Neural cell (in vitro differentiated cells): Measurements from ENCODE around the gene PHLPP1.

Experiments used
- EP300 ChIP-seq: fragments of 450-650 bp; conservative IDR thresholded peaks from 2 replicates; pipeline ENCODE4 v1.6.1; 2014; ENCODE audit warnings: antibody characterized with exemption, mild to moderate bottlenecking, moderate library complexity; ENCODE audit not compliant: poor library complexity, severe bottlenecking
- EZH2 ChIP-seq: fragments of 200-600, 300-800 bp; shearing (Covaris generic), sonication (generic); IDR thresholded peaks from 2 replicates; pipeline ENCODE4 v1.6.1; 2014; ENCODE audit warnings: antibody characterized with exemption, low read length, borderline replicate concordance, mild to moderate bottlenecking; ENCODE audit not compliant: insufficient read depth, poor library complexity, severe bottlenecking
- MXI1 ChIP-seq: fragments of 450-650 bp; conservative IDR thresholded peaks from 2 replicates; pipeline ENCODE4 v1.6.1; 2014; ENCODE audit warnings: antibody characterized with exemption, mild to moderate bottlenecking; ENCODE audit not compliant: poor library complexity, severe bottlenecking
- SMC3 ChIP-seq: fragments of 450-650 bp; conservative IDR thresholded peaks from 2 replicates; pipeline ENCODE4 v1.6.1; 2014; ENCODE audit warnings: antibody characterized with exemption, mild to moderate bottlenecking, moderate library complexity; ENCODE audit not compliant: poor library complexity
- TF ChIP-seq, protein P1 (sequence below): fragments of 450-650 bp; IDR thresholded peaks from 2 replicates; pipeline ENCODE4 v1.5.1; 2014; ENCODE audit warnings: antibody characterized with exemption, mild to moderate bottlenecking, moderate library complexity; ENCODE audit not compliant: poor library complexity, severe bottlenecking
- TF ChIP-seq, protein P2 (sequence below): IDR thresholded peaks from 2 replicates; pipeline ENCODE4 v1.6.1; 2012; ENCODE audit warnings: borderline replicate concordance

GRCh38 chr18:62997076-62997475, 281.7 kb downstream of the PHLPP1 start:
- TF ChIP-seq, protein P1, sequence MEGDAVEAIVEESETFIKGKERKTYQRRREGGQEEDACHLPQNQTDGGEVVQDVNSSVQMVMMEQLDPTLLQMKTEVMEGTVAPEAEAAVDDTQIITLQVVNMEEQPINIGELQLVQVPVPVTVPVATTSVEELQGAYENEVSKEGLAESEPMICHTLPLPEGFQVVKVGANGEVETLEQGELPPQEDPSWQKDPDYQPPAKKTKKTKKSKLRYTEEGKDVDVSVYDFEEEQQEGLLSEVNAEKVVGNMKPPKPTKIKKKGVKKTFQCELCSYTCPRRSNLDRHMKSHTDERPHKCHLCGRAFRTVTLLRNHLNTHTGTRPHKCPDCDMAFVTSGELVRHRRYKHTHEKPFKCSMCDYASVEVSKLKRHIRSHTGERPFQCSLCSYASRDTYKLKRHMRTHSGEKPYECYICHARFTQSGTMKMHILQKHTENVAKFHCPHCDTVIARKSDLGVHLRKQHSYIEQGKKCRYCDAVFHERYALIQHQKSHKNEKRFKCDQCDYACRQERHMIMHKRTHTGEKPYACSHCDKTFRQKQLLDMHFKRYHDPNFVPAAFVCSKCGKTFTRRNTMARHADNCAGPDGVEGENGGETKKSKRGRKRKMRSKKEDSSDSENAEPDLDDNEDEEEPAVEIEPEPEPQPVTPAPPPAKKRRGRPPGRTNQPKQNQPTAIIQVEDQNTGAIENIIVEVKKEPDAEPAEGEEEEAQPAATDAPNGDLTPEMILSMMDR = no peak
- no peak for TF ChIP-seq EP300
- TF ChIP-seq, protein P2, sequence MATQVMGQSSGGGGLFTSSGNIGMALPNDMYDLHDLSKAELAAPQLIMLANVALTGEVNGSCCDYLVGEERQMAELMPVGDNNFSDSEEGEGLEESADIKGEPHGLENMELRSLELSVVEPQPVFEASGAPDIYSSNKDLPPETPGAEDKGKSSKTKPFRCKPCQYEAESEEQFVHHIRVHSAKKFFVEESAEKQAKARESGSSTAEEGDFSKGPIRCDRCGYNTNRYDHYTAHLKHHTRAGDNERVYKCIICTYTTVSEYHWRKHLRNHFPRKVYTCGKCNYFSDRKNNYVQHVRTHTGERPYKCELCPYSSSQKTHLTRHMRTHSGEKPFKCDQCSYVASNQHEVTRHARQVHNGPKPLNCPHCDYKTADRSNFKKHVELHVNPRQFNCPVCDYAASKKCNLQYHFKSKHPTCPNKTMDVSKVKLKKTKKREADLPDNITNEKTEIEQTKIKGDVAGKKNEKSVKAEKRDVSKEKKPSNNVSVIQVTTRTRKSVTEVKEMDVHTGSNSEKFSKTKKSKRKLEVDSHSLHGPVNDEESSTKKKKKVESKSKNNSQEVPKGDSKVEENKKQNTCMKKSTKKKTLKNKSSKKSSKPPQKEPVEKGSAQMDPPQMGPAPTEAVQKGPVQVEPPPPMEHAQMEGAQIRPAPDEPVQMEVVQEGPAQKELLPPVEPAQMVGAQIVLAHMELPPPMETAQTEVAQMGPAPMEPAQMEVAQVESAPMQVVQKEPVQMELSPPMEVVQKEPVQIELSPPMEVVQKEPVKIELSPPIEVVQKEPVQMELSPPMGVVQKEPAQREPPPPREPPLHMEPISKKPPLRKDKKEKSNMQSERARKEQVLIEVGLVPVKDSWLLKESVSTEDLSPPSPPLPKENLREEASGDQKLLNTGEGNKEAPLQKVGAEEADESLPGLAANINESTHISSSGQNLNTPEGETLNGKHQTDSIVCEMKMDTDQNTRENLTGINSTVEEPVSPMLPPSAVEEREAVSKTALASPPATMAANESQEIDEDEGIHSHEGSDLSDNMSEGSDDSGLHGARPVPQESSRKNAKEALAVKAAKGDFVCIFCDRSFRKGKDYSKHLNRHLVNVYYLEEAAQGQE = no peak
- no peak for TF ChIP-seq EZH2
- no peak for TF ChIP-seq SMC3
- TF ChIP-seq MXI1 = no peak
